GM12878 (cell line): Measurements from ENCODE around the gene ADCK1. TPM values are rescaled to one million over a fixed set of nuclear protein-coding genes. Genes with fewer than 3 reads are reported as not detected.
A peak's percentile ranks its signal among the peaks of the same experiment; 100 is the strongest.

Experiments used
- ATAC-seq: fragments of 200-7000 bp; cut with Tn5 transposase; 3 replicates; pipeline ENCODE4 v1.9.1; 2020; ENCODE audit warnings: mild to moderate bottlenecking, moderate library complexity
- BruUV-seq: library from RNA; stranded (reverse); fragments of 400-500 nt; replicated peaks from 2 replicates; lab custom pipeline; 2021; lab: Mats Ljungman, UMichigan
- CTCF ChIA-PET: fragments of 300-600 bp; sonication (Branson Sonifier 250); formaldehyde crosslinking; extraction: SDS; loops from one replicate; lab custom pipeline; 2021; ENCODE audit warnings: inconsistent platforms; lab: Yijun Ruan, JAX
- POLR2A ChIA-PET: fragments of 350-600 bp; formaldehyde crosslinking; extraction: SDS; loops from one replicate; lab custom pipeline; 2021; ENCODE audit warnings: inconsistent platforms; lab: Charles Lee
- RAD21 ChIA-PET: fragments of 300-600 bp; sonication (Branson Sonifier 250); formaldehyde crosslinking; loops from one replicate; lab custom pipeline; 2023; ENCODE audit warnings: antibody characterized with exemption; ENCODE audit not compliant: unreplicated experiment; lab: Charles Lee
- SMC1A ChIA-PET: fragments of 300-600 bp; sonication (Branson Sonifier 250); formaldehyde crosslinking; loops from one replicate; lab custom pipeline; 2023; ENCODE audit not compliant: unreplicated experiment, uncharacterized antibody; lab: Charles Lee
- DNase-seq: peaks from one replicate; pipeline ENCODE4 v3.0.0-alpha.2; 2011; ENCODE audit warnings: low read depth, low spot score
- FAIRE-seq: peaks from 3 replicates; lab custom pipeline; 2011; peaks lifted over from hg19 to GRCh38; lab: Jason Lieb, UNC
- H2AFZ ChIP-seq: 2 replicates; pipeline ENCODE4 v1.6.0; 2011; ENCODE audit warnings: low read depth, low read length, control low read depth; ENCODE audit not compliant: control insufficient read depth
- H3K27ac ChIP-seq: 2 replicates; pipeline ENCODE4 v1.5.1; 2011; ENCODE audit warnings: control low read depth; ENCODE audit not compliant: control insufficient read depth, insufficient read depth
- H3K27me3 ChIP-seq, 2 experiments: replicated peaks in 1 of 2; 2 replicates each; pipeline versions ENCODE4 v1.6.0 to v1.6.1; 2011; ENCODE audit warnings: low read length in 1 of 2; ENCODE audit not compliant: control insufficient read depth in 2 of 2, insufficient read depth in 2 of 2
- H3K36me3 ChIP-seq, 2 experiments: 2 replicates each; pipeline ENCODE4 v1.5.1; 2011; ENCODE audit warnings: low read length in 1 of 2; ENCODE audit not compliant: control insufficient read depth in 2 of 2, insufficient read depth in 2 of 2
- H3K4me1 ChIP-seq: 2 replicates; pipeline ENCODE4 v1.6.1; 2011; ENCODE audit warnings: mild to moderate bottlenecking, low read length, moderate library complexity, mixed read lengths; ENCODE audit not compliant: control insufficient read depth, insufficient read depth
- H3K4me2 ChIP-seq: 2 replicates; pipeline ENCODE4 v1.6.0; 2011; ENCODE audit warnings: control low read depth; ENCODE audit not compliant: control insufficient read depth, insufficient read depth
- H3K4me3 ChIP-seq: fragments of 200-600 bp; sonication (generic); 2 replicates; pipeline ENCODE4 v1.5.1; 2016
- H3K79me2 ChIP-seq: 2 replicates; pipeline ENCODE4 v1.6.0; 2011; ENCODE audit warnings: low read length; ENCODE audit not compliant: control insufficient read depth, insufficient read depth
- H3K9ac ChIP-seq: 2 replicates; pipeline ENCODE4 v1.8.0; 2011; ENCODE audit warnings: low read length, control low read depth, mixed read lengths; ENCODE audit not compliant: control insufficient read depth, insufficient read depth
- H3K9me3 ChIP-seq: replicated peaks from 3 replicates; pipeline ENCODE4 v1.5.1; 2011; ENCODE audit warnings: mild to moderate bottlenecking, low read length; ENCODE audit not compliant: control insufficient read depth, insufficient read depth
- H4K20me1 ChIP-seq: 2 replicates; pipeline ENCODE4 v1.6.0; 2011; ENCODE audit not compliant: control insufficient read depth, insufficient read depth
- CEBPZ ChIP-seq: fragments of 150-350 bp; IDR thresholded peaks from 2 replicates; pipeline ENCODE4 v1.6.1; 2016; ENCODE audit warnings: low read depth, low read length
- CHD2 ChIP-seq: IDR thresholded peaks from 2 replicates; pipeline ENCODE4 v1.6.1; 2011; ENCODE audit warnings: low read depth, low read length, improper control_type of control experiment, borderline replicate concordance
- CUX1 ChIP-seq: IDR thresholded peaks from 2 replicates; pipeline ENCODE4 v1.6.1; 2012; ENCODE audit warnings: improper control_type of control experiment, low read depth, low read length; ENCODE audit not compliant: insufficient replicate concordance
- ETV6 ChIP-seq, 2 experiments: fragments of 450-650 bp in 1 of 2; IDR thresholded peaks in 1 of 2; conservative IDR thresholded peaks in 1 of 2; 2 replicates each; pipeline ENCODE4 v1.6.1; 2014; ENCODE audit warnings: antibody characterized with exemption in 1 of 2, borderline replicate concordance in 1 of 2, low read depth in 1 of 2, mild to moderate bottlenecking in 1 of 2, moderate library complexity in 1 of 2
- HDAC6 ChIP-seq: fragments of 200-600 bp; sonication (generic); IDR thresholded peaks from one replicate; pipeline ENCODE4 v1.8.0; 2017; ENCODE audit warnings: antibody characterized with exemption; ENCODE audit not compliant: unreplicated experiment
- HDGF ChIP-seq: fragments of 450-650 bp; IDR thresholded peaks from 2 replicates; pipeline ENCODE4 v1.6.1; 2016; ENCODE audit warnings: antibody characterized with exemption
- MEF2A ChIP-seq: IDR thresholded peaks from 2 replicates; pipeline ENCODE4 v1.6.1; 2011; ENCODE audit warnings: low read depth, mild to moderate bottlenecking, low read length, moderate library complexity; ENCODE audit not compliant: insufficient read depth
- MYC ChIP-seq: IDR thresholded peaks from 2 replicates; pipeline ENCODE4 v1.6.1; 2011; ENCODE audit warnings: mild to moderate bottlenecking, low read length, moderate library complexity, inconsistent platforms; ENCODE audit not compliant: insufficient read depth, insufficient replicate concordance, insufficient read length, severe bottlenecking
- NBN ChIP-seq: fragments of 450-650 bp; IDR thresholded peaks from 2 replicates; pipeline ENCODE4 v1.6.1; 2016
- PAX5 ChIP-seq: IDR thresholded peaks from 2 replicates; pipeline ENCODE4 v1.6.1; 2011; ENCODE audit warnings: low read depth, low read length, borderline replicate concordance
- SUPT20H ChIP-seq: IDR thresholded peaks from 2 replicates; pipeline ENCODE4 v1.6.1; 2011; ENCODE audit warnings: low read depth, mild to moderate bottlenecking, low read length, moderate library complexity, borderline replicate concordance; ENCODE audit not compliant: control insufficient read depth
- WGBS: methylation state at CpG from one replicate; pipeline ENCODE4 v1.1.6; 2016; ENCODE audit warnings: low lambda C conversion rate; ENCODE audit not compliant: insufficient replicate concordance, insufficient coverage; ENCODE audit errors: missing lambda C conversion rate; 5-methylcytosine and 5-hydroxymethylcytosine counted together
- in situ Hi-C: fragments of 300-500 bp; cut with MboI; formaldehyde crosslinking; loops from 9 replicates; pipeline ENCODE4 v1.14.3; 2018; ENCODE audit warnings: mixed read lengths
- intact Hi-C: fragments of 100-400 bp; cut with micrococcal nuclease; formaldehyde crosslinking; loops from one replicate; pipeline ENCODE4 v1.14.2; 2022; ENCODE audit not compliant: unreplicated experiment
- polyA plus RNA-seq, 11 experiments: library from polyadenylated mRNA; depleted of rRNA in 4 of 11; unstranded in 6 of 11; stranded (reverse) in 5 of 11; fragments of >200 nt; fragmentation: Nextera tagmentation in 4 of 11; fragmentation: Illumina TruSeq in 1 of 11; extraction: Ambion mirVana in 4 of 11; extraction: Trizol in 1 of 11; gene quantifications; 1 replicate in 1 of 11; 2 replicates in 10 of 11; pipeline versions ENCODE4 v1.2.1 to v1.2.3, GENCODE V29; 2011 to 2016; ENCODE audit warnings: inconsistent platforms in 2 of 11, missing spikeins in 2 of 11, low read depth in 1 of 11
- total RNA-seq, 4 experiments: library from RNA; depleted of rRNA in 3 of 4; stranded (reverse); fragments of >200 nt in 3 of 4; fragmentation: Illumina TruSeq in 1 of 4; extraction: Trizol in 1 of 4; gene quantifications; 2 replicates each; pipeline versions ENCODE4 v1.2.1 to v1.2.3, GENCODE V29; 2013 to 2021

Gene ADCK1
- total and polyA plus RNA-seq, 10 of the 15 experiments (the other 5 are each of a cell fraction or from before 2014, with no cell fraction given) = 3.3 to 8.5 (median 5.1) TPM

- 2% methylated on average over 35 of the region's 35 CpGs for WGBS
- DNase-seq = peak; percentile 8
- Histone ChIP-seq H3K36me3 (no peaks in the 10 kb centered on the region), H3K79me2 (no peaks in the 10 kb centered on the region), H3K4me3 (peak overlapping the region; percentile 60; the same call in 1 of the 2 replicates), H3K4me2 (peak overlapping the region; percentile 82), H3K9me3 (no peaks in the 10 kb centered on the region), H3K4me1 (0 out of 2 replicates have a peak, but pooled peaks cover 6% of the 10 kb centered on the region), H4K20me1 (no peaks in the 10 kb centered on the region), H3K27ac (no peak overlapping the region), H3K27me3 (no peaks in the 10 kb centered on the region; a peak in 1 of 4 replicates), H3K9ac (no peak overlapping the region; the same call in 1 of the 2 replicates), H2AFZ (peak overlapping the region; percentile 53)
- ChIA-PET SMC1A (no interaction called here), POLR2A (no interaction called here), CTCF (no interaction called here), RAD21 (no interaction called here)
- no peak for FAIRE-seq
- BruUV-seq = no TSS peak
- intact Hi-C loops (no loop called here), in situ Hi-C loops (no loop called here)
- peak; percentile 95 for ATAC-seq
- TF ChIP-seq SUPT20H (no peak), HDAC6 (peak; percentile 82), PAX5 (peak; percentile 89), MYC (no peak), ETV6 (conservative IDR thresholded peaks at IDR 0.05 in 1 of 2, IDR thresholded peaks at IDR 0.05 in 1 of 2; ENCODE audit: borderline replicate concordance in 1 of 2, low read depth in 1 of 2) (no peak), CUX1 (no peak), MEF2A (no peak), HDGF (no peak), NBN (no peak), CEBPZ (no peak), CHD2 (no peak)
Observed at GRCh38 chr14:77965919-77966435, 166.1 kb downstream of the ADCK1 start.
